Cardiac muscle cell (in vitro differentiated cells and primary cell): ENCODE data around the gene ADGRL3. TPM values are rescaled to one million over a fixed set of nuclear protein-coding genes. Genes with fewer than 3 reads are reported as not detected.
"Not testable (repeated sequence)": the region's sequence is repeated elsewhere in the genome, so short reads cannot be mapped to it uniquely, and the experiment has no call there.

Experiments
- DNase-seq, 2 donors: peaks; one replicate each; pipeline versions ENCODE4 v3.0.0 to v3.0.0-alpha.2; 2010 to 2017; ENCODE audit warnings: low read depth in 1 of 2, low spot score in 1 of 2
- H3K27ac ChIP-seq: fragments of 200-600 bp; sonication (generic); 2 replicates; pipeline ENCODE4 v1.5.1; 2016
- H3K27me3 ChIP-seq: fragments of 200-600 bp; sonication (generic); 2 replicates; pipeline ENCODE4 v1.6.0; 2016; ENCODE audit warnings: control low read depth
- H3K36me3 ChIP-seq: fragments of 200-600 bp; sonication (generic); 2 replicates; pipeline ENCODE4 v1.5.1; 2016; ENCODE audit warnings: control low read depth
- H3K4me1 ChIP-seq: fragments of 200-600 bp; sonication (generic); 2 replicates; pipeline ENCODE4 v1.8.1; 2017; ENCODE audit warnings: low read depth, mild to moderate bottlenecking, mixed run types
- H3K4me3 ChIP-seq: fragments of 200-600 bp; sonication (generic); 2 replicates; pipeline ENCODE4 v1.5.1; 2016; ENCODE audit warnings: mild to moderate bottlenecking
- H3K9me3 ChIP-seq: fragments of 200-600 bp; sonication (generic); 2 replicates; pipeline ENCODE4 v1.5.1; 2017; ENCODE audit warnings: low read depth, mild to moderate bottlenecking, control low read depth
- polyA plus RNA-seq: library from polyadenylated mRNA; unstranded; fragments of >200 nt; fragmentation: Nextera tagmentation; extraction: Ambion mirVana; gene quantifications from 2 replicates; pipeline ENCODE4 v1.2.1, GENCODE V29; 2016
- total RNA-seq: library from RNA; depleted of rRNA; stranded (reverse); fragments of >200 nt; gene quantifications from 2 replicates; pipeline ENCODE4 v1.2.3, GENCODE V29; 2016
- TF ChIP-seq, protein P1 (sequence below): IDR thresholded peaks from 2 replicates; pipeline ENCODE4 v1.5.1; 2012; ENCODE audit warnings: low read depth, mild to moderate bottlenecking, low read length

ADGRL3 gene
- total and polyA plus RNA-seq, 2 experiments from 2014 or later: 2.4 to 4.8 TPM

DNA sequence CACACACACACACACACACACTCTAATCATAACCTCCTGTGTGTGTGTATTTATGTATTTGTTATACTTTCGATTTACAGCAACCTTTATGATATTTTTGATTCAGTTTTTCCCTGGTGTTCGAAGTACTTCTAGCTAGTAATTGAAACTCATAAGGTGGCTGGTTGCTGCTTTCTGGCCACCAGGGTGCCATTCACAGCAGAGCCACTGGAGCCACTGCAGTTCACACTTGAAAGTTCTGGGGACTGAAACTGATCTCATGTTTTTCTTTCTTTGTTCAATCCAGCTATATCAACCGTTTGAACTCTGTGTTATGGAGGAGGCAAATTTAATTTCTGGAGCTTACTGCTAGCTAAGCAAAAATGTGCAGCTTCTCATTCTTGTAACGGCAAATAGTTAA, 419.4 kb downstream of the ADGRL3 start:
- Histone ChIP-seq H3K4me1 (no peaks in the 10 kb centered on the region), H3K27ac (no peak overlapping the region), H3K36me3 (no peaks in the 10 kb centered on the region), H3K9me3 (no peaks in the 10 kb centered on the region), H3K4me3 (no peak overlapping the region), H3K27me3 (no peaks in the 10 kb centered on the region)
- DNase-seq: no peak
- TF ChIP-seq, protein P1, sequence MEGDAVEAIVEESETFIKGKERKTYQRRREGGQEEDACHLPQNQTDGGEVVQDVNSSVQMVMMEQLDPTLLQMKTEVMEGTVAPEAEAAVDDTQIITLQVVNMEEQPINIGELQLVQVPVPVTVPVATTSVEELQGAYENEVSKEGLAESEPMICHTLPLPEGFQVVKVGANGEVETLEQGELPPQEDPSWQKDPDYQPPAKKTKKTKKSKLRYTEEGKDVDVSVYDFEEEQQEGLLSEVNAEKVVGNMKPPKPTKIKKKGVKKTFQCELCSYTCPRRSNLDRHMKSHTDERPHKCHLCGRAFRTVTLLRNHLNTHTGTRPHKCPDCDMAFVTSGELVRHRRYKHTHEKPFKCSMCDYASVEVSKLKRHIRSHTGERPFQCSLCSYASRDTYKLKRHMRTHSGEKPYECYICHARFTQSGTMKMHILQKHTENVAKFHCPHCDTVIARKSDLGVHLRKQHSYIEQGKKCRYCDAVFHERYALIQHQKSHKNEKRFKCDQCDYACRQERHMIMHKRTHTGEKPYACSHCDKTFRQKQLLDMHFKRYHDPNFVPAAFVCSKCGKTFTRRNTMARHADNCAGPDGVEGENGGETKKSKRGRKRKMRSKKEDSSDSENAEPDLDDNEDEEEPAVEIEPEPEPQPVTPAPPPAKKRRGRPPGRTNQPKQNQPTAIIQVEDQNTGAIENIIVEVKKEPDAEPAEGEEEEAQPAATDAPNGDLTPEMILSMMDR: peak; percentile 9

DNA sequence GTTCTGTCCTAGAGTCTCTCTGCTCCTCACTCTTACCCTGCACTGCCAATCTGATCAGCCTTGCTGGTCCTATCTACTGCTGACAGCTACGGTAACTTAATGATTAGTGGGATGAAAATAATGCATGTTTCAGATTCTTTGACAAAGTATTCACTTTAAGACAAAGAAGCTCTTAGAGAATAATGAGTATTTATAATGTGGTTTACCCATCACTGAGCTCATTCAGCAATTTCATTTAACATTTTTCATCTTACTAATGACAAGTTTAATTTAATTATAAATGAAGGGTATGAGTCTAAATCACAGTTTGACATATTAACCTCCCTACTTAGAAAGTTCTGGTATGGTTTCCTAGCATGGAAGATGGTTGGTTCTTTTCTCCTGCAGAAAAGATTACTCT, 428.2 kb downstream of the ADGRL3 start:
- no peak for DNase-seq
- no peak overlapping the region for H3K4me3 ChIP-seq
- H3K27me3 ChIP-seq: no peaks in the 10 kb centered on the region
- TF ChIP-seq, protein P1: no peak
- H3K4me1 ChIP-seq: no peaks in the 10 kb centered on the region
- H3K36me3 ChIP-seq: no peaks in the 10 kb centered on the region
- no peak overlapping the region for H3K27ac ChIP-seq
- H3K9me3 ChIP-seq: no peaks in the 10 kb centered on the region

DNA sequence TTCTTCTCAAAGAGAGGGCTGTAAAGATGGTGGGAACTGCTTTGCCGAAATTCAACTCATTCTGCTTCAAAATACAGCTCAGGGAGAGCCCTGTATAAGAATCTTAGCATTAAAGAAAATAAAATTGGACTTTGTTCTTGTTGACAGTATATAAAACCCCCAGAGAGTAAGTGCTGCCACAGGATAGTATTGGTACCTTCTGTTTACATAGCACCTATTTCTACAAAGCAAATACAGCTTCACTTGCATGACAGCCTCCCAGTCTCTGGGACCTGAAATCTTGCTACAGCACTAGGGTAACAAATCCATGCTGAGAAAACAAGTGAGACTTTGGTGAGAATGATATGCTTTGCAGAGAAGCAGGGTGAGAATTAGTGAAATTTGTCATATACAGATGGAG, 428.6 kb downstream of the ADGRL3 start:
- no peaks in the 10 kb centered on the region for H3K36me3 ChIP-seq

DNA sequence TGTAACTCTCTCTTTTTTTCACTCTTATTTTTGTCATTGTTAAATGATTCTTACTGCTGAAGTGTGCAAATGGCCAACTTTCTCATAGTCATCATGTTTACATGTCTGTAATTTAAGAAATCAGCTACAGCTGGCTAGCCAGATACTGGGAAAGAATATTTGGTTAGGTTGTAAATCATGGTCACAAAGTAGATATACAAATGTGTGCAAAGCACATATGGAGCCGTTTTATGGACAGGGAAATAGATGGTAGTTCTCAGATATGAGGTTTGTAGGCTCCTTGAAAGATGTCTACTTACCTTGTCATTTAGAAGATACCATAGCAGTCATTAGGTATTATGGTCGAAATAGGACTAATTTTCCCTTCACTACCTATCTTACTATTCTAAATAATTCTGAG, 430.4 kb downstream of the ADGRL3 start:
- no peak overlapping the region for H3K27ac ChIP-seq
- no peaks in the 10 kb centered on the region for H3K9me3 ChIP-seq
- no peaks in the 10 kb centered on the region for H3K4me1 ChIP-seq
- DNase-seq: no peak
- no peaks in the 10 kb centered on the region for H3K27me3 ChIP-seq
- H3K4me3 ChIP-seq: no peak overlapping the region
- no peaks in the 10 kb centered on the region for H3K36me3 ChIP-seq
- TF ChIP-seq, protein P1: no peak

More for the DNA sequence above, 428.6 kb downstream of the ADGRL3 start:
- TF ChIP-seq, protein P1: no peak
- Histone ChIP-seq H3K9me3 (no peaks in the 10 kb centered on the region), H3K4me1 (no peaks in the 10 kb centered on the region), H3K27me3 (no peaks in the 10 kb centered on the region), H3K27ac (no peak overlapping the region), H3K4me3 (no peak overlapping the region)
- no peak for DNase-seq

DNA sequence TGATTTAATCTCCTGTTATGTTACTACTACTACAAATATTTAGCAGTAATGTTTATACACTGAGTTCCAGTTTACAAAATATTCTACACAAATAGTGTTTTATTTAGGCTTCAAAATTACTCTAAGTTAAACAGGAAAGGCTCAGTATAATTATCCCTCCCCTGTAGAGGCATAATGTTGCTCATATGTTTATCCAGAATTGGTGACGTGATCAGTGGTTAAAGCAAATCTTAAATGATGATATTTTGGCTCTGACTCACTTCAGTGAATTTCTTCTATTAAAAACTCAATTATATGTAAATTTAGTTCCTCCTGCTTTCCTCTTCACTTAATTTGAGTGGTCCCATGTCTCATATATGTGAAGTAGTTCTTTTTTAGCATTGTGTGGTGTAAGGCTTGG, 438.5 kb downstream of the ADGRL3 start:
- H3K4me1 ChIP-seq: no peaks in the 10 kb centered on the region
- peak in 1 of 2 donors; percentile 8 for DNase-seq
- H3K9me3 ChIP-seq: no peaks in the 10 kb centered on the region
- no peaks in the 10 kb centered on the region for H3K36me3 ChIP-seq
- H3K4me3 ChIP-seq: no peak overlapping the region
- no peaks in the 10 kb centered on the region for H3K27me3 ChIP-seq
- TF ChIP-seq, protein P1: no peak
- H3K27ac ChIP-seq: no peak overlapping the region

DNA sequence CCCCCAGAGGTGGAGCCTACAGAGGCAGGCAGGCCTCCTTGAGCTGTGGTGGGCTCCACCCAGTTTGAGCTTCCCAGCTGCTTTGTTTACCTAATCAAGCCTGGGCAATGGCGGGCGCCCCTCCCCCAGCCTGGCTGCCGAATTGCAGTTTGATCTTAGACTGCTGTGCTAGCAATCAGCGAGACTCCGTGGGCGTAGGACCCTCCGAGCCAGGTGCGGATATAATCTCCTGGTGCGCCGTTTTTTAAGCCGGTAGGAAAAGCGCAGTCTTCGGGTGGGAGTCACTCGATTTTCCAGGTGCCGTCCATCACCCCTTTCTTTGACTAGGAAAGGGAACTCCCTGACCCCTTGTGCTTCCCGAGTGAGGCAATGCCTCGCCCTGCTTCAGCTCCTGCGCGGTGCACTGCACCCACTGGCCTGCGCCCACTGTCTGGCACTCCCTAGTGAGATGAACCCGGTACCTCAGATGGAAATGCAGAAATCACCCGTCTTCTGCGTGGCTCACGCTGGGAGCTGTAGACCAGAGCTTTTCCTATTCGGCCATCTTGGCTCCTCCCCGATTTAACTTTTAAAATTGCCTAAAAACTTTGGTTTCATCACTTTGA, 446.7 kb downstream of the ADGRL3 start:
- H3K4me3 ChIP-seq, H3K4me1 ChIP-seq, H3K9me3 ChIP-seq, H3K27ac ChIP-seq, H3K36me3 ChIP-seq, DNase-seq, H3K27me3 ChIP-seq: not testable (repeated sequence)
